ENCODE data around the gene CDH23.

Gene CDH23

DNA sequence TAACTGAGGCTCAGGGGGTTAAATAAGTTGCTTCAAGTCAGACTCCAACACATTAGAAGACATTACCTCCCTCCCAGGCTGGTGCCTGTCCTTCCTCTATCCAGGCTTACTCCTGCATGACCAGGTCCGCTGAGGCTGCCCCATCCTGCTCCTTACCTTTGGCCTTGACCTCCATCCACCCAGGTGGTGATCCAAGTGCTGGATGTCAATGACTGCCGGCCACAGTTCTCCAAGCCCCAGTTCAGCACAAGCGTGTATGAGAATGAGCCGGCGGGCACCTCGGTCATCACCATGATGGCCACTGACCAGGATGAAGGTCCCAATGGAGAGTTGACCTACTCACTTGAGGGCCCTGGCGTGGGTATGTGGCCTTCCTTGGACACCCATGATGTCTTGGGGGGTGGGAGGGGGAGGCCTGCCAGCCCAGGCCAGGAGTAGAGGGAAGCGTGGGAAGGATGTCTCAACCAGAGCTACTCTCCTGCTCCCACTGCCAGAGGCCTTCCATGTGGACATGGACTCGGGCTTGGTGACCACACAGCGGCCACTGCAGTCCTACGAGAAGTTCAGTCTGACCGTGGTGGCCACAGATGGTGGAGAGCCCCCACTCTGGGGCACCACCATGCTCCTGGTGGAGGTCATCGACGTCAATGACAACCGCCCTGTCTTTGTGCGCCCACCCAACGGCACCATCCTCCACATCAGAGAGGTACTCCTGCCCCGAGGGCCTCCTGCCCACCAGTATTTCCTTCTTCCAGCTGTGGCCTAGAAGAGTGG is 406.2 kb downstream of the CDH23 start:
- no peak overlapping the region for H3K4me3 ChIP-seq (ENCODE audit: low read length)
- no peak overlapping the region for H3K9ac ChIP-seq (ENCODE audit: low read length)
- no peak overlapping the region for H3K4me2 ChIP-seq (ENCODE audit: low read depth, low read length)
- no peak for TF ChIP-seq CTCF (IDR thresholded peaks at IDR 0.05; ENCODE audit: low read length)
- TF ChIP-seq EZH2 (optimal IDR thresholded peaks at IDR 0.05; ENCODE audit: low read depth, low read length): no peak
- TF ChIP-seq EZH2phosphoT487 (IDR thresholded peaks at IDR 0.05; ENCODE audit: low read length): no peak
- H3K9me3 ChIP-seq (replicated peaks; ENCODE audit: insufficient read depth, low read length): no peaks in the 10 kb centered on the region
- H3K27ac ChIP-seq (ENCODE audit: low read length): no peak overlapping the region
- H3F3A ChIP-seq (ENCODE audit: insufficient read depth, low read length): no peaks in the 10 kb centered on the region
- H3K27me3 ChIP-seq (replicated peaks; ENCODE audit: insufficient read depth, low read length): peaks cover 4% of the 10 kb centered on the region; the same call in 1 of the 2 replicates
- H3K4me1 ChIP-seq (ENCODE audit: low read length): no peaks in the 10 kb centered on the region
- H2AFZ ChIP-seq (ENCODE audit: low read length): no peak overlapping the region
- no peaks in the 10 kb centered on the region for H3K9me2 ChIP-seq (replicated peaks; ENCODE audit: insufficient read depth, low read length)
- H3K36me3 ChIP-seq (replicated peaks; ENCODE audit: insufficient read depth, low read length): no peaks in the 10 kb centered on the region
- H4K20me1 ChIP-seq (ENCODE audit: insufficient read depth, low read length): no peaks in the 10 kb centered on the region
- no peaks in the 10 kb centered on the region for H3K79me2 ChIP-seq (ENCODE audit: low read length)
- no peak for DNase-seq

DNA sequence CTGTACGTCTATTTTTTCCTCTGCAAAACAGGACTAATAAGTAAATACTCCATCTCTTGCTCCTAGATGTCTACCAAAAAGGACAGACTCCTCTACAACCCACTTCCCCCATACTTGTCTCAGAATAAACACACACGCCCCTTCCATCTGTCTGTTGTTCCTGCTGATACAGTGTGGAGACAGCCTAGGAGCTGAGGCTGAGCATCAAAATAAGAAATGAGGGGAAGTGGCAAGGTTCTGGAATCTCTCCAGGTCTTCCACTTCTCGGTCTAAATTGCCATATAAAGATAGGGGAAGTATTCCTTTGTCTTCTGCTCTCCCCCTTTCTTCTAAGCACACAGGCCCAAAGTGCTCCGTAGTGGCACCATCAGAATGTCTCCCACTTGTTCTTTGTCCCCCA is 407.4 kb downstream of the CDH23 start:
- H3K4me2 ChIP-seq (ENCODE audit: low read depth, low read length): no peak overlapping the region
- no peaks in the 10 kb centered on the region for H3K4me1 ChIP-seq (ENCODE audit: low read length)
- H3K79me2 ChIP-seq (ENCODE audit: low read length): no peaks in the 10 kb centered on the region
- TF ChIP-seq EZH2phosphoT487 (IDR thresholded peaks at IDR 0.05; ENCODE audit: low read length) (no peak), EZH2 (optimal IDR thresholded peaks at IDR 0.05; ENCODE audit: low read depth, low read length) (no peak), CTCF (IDR thresholded peaks at IDR 0.05; ENCODE audit: low read length) (no peak)
- no peak overlapping the region for H3K27ac ChIP-seq (ENCODE audit: low read length)
- no peak overlapping the region for H3K4me3 ChIP-seq (ENCODE audit: low read length)
- no peaks in the 10 kb centered on the region for H4K20me1 ChIP-seq (ENCODE audit: insufficient read depth, low read length)
- no peaks in the 10 kb centered on the region for H3K9me3 ChIP-seq (replicated peaks; ENCODE audit: insufficient read depth, low read length)
- no peak for DNase-seq
- no peak overlapping the region for H3K9ac ChIP-seq (ENCODE audit: low read length)
- no peak overlapping the region for H2AFZ ChIP-seq (ENCODE audit: low read length)
- no peaks in the 10 kb centered on the region for H3K36me3 ChIP-seq (replicated peaks; ENCODE audit: insufficient read depth, low read length)
- no peaks in the 10 kb centered on the region for H3F3A ChIP-seq (ENCODE audit: insufficient read depth, low read length)
- no peaks in the 10 kb centered on the region for H3K9me2 ChIP-seq (replicated peaks; ENCODE audit: insufficient read depth, low read length)
- peaks cover 4% of the 10 kb centered on the region; the same call in 1 of the 2 replicates for H3K27me3 ChIP-seq (replicated peaks; ENCODE audit: insufficient read depth, low read length)

DNA sequence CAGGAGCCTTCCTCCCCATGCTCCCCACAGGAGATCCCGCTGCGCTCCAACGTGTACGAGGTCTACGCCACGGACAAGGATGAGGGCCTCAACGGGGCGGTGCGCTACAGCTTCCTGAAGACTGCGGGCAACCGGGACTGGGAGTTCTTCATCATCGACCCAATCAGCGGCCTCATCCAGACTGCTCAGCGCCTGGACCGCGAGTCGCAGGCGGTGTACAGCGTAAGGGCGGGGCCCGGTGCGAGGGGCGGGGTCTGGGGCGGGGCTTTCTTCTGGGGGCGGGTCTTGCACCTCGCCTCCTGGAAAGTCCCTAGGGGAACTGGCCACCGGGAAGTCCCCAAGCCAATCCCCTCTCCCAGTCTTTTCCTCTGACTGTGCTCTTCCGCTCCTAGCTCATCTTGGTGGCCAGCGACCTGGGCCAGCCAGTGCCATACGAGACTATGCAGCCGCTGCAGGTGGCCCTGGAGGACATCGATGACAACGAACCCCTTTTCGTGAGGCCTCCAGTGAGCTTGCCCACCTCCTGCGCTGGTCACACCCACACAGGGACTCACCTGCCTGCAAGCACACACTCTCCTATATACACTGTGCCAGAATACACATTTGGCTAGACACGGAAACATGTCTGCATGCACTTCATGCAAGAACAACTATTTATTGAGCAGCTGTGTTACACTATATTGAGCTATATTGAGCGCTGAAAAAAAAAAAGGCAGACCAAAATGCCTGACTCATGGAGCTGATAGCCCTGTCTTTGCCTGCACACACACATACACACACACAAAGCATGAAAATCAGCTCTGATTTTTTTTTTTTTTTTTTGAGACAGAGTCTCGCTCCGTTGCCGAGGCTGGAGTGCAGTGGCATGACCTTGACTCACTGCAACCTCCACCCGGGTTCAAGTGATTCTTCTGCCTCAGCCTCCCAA is 409.3 kb downstream of the CDH23 start:
- no peak overlapping the region for H3K4me2 ChIP-seq (ENCODE audit: low read depth, low read length)
- no peak overlapping the region for H3K27ac ChIP-seq (ENCODE audit: low read length)
- H2AFZ ChIP-seq (ENCODE audit: low read length): no peak overlapping the region
- no peak overlapping the region for H3K9ac ChIP-seq (ENCODE audit: low read length)
- no peaks in the 10 kb centered on the region for H3K9me3 ChIP-seq (replicated peaks; ENCODE audit: insufficient read depth, low read length)
- H3K9me2 ChIP-seq (replicated peaks; ENCODE audit: insufficient read depth, low read length): no peaks in the 10 kb centered on the region
- H3K79me2 ChIP-seq (ENCODE audit: low read length): no peaks in the 10 kb centered on the region
- no peaks in the 10 kb centered on the region for H3K36me3 ChIP-seq (replicated peaks; ENCODE audit: insufficient read depth, low read length)
- no peaks in the 10 kb centered on the region for H4K20me1 ChIP-seq (ENCODE audit: insufficient read depth, low read length)
- H3K4me3 ChIP-seq (ENCODE audit: low read length): no peak overlapping the region
- H3F3A ChIP-seq (ENCODE audit: insufficient read depth, low read length): no peaks in the 10 kb centered on the region
- DNase-seq: no peak
- no peaks in the 10 kb centered on the region for H3K4me1 ChIP-seq (ENCODE audit: low read length)
- H3K27me3 ChIP-seq (replicated peaks; ENCODE audit: insufficient read depth, low read length): peaks cover 4% of the 10 kb centered on the region; the same call in 1 of the 2 replicates
- TF ChIP-seq EZH2phosphoT487 (IDR thresholded peaks at IDR 0.05; ENCODE audit: low read length): no peak

All from MM.1S (cell line).